GM19240 (cell line): ENCODE measurements around the gene RPL14.
"Not testable (repeated sequence)": the region's sequence is repeated elsewhere in the genome, so short reads cannot be mapped to it uniquely, and the experiment has no call there.

Experiments
- DNase-seq: peaks from one replicate; pipeline ENCODE4 v3.0.0; 2011; ENCODE audit warnings: low spot score; ENCODE audit not compliant: insufficient read length

Gene RPL14

DNA sequence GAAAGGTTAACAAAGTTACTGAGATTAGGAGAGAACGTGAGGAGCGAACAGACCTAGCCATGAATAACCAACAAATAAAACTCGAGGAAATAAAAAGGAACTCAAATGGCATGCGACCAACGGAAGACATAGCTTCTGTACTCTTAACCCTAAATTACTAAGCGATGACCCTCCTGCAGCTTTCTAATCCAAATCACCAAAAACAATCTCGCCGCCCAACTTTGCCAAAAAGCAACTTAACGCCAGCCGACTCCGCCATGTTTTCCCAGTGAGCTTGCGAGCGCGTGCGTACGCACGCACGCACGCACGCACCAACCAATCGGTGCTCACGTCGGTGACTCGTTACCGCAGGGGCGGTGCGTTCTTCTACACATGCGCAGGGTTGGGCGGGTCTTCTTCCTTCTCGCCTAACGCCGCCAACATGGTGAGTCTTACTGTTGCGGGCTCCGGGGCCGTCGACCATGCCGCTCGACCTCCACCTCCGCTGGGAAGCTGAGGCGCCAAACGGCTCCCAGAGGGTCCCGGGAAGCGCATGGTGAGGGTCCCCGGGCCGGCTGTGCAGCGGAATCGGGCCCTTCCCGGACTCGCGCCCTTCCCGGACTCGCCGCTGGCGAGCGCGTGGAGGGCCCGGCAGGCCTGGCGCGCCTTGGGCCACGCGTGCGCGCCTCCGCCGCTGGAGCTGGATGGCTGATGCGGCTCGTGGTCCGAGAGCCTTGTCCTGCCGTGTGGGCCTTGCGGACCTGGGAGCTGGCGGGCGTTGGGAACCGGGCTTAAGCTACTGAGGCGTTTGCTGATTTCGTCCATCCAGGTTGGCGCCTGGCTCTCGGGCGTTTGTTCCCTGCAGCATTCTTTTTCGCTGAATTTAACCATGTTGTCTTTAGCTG, at the start of gene RPL14:
TSS of gene RPL14 (plus strand) at position 400 of the 884 bp plus-strand sequence. CDS start at position 533, 133 bp downstream.
- DNase-seq: peak; percentile 33

DNA sequence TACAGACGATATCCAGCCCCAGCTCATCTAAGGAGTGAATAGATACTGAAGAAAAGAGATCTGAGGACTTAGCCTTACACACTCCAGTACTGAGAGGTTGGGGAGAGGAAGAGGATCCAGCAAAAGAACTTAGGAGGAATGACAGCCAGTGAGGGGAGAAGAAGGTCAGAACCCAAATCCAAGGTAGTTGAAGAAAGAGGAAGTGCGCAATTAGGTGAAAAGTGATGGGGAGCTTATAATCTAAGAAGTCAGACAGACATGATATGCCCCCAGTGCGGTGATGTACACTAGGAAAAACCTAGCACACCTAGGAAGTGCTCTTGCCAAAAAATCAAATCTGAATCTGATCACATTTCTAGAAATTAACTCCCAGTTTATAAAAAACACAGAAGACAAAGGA, 49.5 kb upstream of the RPL14 start:
- no peak for DNase-seq

- DNase-seq: no peak
Observed at GRCh38 chr3:40414270-40414669, 42.9 kb upstream of the RPL14 start.

DNA sequence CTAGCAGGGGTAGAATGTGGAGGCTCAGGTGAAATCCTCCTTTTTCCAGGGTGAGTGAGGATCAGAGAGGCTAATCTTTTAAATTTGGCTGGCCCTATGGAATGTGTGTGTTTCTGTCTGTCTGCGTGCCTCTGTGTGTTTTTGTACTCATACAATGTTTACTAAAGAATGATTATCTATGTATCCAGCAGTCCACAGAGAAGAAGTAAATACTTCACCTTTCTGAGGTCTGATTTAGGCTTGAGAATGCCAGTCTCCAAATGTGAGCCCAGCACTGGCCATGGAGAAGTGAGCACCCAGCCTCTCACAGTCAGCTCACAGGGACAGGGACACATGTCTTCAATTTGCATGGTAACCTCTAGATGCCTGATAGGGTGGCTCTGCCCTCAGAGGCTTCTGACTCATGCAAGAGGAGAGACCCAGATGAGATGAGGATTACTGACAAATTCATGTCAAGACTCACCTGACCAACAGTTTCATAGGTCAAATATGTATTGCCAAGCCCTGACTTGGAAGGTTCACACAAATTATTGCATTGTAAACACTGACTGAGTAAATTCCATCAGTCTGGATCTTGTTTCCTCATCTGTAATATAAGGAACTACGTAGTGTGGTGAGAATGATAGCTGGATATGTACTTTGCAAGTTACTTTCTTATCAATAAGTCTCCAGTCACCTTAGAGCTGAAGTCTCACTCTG, 39.1 kb upstream of the RPL14 start:
- DNase-seq: no peak

DNA sequence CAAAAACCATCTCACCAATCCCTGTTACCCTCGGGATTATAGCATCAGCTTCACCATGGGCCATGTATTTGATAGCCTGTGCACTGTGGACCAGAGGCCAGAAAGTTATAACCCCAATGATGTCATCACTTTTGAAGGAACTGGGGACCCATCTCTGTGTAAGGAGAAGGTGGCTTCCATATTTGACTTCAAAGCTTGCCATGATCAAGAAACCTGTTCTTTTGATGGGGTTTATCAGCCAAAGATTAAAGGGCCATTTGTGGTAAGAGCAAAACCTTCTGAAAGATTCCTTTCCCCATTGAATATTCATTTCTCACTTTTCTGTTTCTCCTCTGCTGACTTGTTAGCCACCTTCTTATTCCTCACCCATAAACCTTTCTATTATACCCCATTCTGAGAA, 34.3 kb upstream of the RPL14 start:
- no peak for DNase-seq

DNA sequence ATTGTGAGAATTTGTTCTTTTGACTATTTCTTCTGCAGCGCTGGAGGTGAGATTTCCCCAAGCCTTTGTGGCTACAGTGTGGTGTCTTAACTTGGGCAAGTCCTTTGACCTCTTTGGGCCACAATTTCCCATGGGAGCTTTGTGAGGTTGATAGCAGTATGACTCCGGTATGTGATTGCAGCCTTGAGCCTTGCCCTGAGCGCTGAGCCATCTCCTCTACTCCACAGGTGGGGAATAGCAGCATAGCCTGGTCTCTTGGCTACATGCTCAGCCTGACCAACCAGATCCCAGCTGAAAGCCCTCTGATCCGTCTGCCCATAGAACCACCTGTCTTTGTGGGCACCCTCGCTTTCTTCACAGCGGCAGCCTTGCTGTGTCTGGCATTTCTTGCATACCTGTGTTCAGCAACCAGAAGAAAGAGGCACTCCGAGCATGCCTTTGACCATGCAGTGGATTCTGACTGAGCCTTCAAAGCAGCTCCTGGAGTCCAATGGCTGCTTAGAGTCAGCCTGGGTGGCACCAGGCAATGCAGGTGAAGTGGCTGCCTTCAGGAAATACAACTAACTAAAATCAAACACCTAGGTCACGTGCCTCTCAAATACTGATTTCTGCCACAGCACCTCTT, 30.0 kb upstream of the RPL14 start:
- DNase-seq: no peak

GRCh38 chr3:40432793-40433192, 24.3 kb upstream of the RPL14 start:
- no peak for DNase-seq

DNA sequence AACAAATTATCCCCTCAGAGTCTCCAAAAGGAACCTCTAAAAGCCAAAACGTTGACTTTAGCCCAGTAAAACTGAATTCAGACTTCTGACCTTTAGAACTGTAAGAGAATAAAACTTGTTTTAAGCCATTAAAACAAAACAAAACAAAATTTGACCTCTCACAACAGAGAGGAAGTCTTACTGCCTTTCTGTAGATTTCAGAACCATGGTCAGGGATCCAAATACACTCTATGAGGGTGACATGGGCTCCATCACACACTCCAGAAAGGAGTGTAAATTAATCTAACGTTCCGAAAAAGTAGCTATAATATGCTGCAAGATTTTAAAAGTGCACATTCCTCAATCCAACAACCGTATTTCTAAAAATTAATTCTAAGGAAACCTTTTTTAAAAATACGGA, 19.2 kb upstream of the RPL14 start:
- DNase-seq: no peak

GRCh38 chr3:40445062-40445461, 12.1 kb upstream of the RPL14 start:
- DNase-seq: no peak

- no peak for DNase-seq
Observed at GRCh38 chr3:40445880-40446279, 11.3 kb upstream of the RPL14 start.

DNA sequence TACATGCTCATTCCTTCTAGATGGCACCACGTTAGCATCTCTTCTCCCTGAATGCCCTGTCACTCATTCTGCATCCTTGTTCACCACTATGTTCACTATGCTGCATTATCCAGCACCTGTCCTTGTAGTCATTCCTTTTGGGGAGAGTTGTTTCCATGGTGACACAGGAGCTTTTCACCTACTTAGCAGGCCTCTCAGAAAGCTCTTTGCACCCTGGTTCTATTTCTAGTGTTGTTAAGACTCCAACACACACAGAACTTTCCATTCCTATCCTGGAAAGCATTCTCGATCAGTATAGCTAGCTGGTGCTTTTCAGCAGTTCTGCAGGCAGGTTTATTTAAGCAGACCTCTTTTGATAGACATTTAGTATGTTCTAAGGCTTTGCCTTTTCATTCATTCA, 6.7 kb upstream of the RPL14 start:
- DNase-seq: no peak

DNA sequence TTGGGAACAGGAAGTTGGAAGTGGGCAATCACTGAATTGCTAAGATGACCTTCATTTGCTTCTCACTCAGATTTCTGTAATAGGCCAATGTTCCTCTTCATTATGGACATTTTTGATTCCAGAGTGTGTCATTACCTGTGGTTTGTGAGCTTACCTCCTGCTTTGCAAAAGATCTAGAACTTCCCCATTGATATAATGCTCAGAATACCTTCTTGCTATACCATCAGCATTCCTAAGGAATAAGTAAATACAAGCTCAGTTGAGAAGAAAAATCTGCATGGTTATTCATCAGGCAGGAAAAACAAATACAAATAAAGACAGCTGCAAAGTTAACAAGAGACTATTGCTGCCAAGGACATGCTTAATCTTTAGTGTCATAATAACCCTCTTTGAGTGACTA, 5.6 kb upstream of the RPL14 start:
- no peak for DNase-seq

DNA sequence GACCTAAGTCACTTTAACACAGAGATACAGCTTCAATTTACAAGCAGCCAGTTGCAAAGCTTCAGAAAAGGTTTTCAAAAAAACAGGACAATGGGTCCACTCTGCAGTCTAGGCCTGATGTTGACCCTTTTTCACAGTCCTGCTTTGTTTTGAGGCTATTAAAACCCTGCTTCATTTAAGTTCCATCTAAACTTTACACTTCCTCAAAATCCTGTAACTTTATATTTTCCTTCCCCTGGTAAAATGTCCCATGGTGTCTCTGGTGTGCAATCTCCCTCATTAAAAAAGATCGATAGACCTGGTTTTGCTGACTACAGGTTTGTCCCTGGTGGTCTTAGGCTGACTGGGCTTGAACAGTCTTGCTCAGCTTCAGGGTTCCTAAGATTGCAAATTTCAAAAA, 5.1 kb upstream of the RPL14 start:
- no peak for DNase-seq

GRCh38 chr3:40452562-40452875, 4.6 kb upstream of the RPL14 start:
- no peak for DNase-seq

DNA sequence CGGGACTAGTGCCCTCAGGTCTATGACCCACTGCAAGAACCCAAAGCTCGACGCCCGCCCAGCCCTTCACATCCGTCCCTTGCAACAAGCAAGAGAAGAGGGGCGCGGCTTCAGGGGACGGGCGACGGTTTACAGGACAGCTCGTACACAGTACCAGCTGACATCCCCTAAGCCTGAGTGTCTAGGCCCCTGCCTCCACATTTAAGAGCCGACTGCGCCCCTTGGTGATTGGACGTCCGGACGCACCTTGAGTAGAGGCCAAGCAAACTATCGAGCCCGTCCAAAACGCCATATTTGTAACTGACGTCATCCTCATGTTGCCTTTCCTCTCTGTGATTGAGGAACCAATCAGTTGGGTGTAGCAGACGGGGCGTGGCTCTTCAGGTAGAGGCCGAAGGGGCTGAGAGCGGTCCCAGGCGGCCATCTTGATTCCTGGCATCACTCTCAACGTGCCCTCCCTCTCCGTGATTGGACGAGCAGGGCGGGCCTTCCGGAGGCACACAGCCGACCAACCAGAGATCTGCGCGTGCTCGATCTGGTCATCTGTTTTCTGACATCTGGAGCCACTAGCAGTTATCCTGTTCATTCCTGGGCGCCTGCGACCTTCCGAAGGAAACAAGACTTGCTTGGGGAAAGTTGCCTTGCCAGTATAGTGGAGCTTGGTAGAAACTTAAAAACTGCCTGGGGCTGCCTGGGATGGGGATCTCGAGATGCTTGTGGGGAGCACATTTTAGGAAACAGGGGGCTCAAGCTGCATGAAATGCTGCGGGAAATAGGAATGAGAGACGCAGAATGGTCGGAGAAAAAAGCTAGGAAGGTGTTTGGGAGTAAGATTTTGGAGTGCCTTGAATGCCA, 4.0 kb upstream of the RPL14 start:
- DNase-seq: peak; percentile 95

DNA sequence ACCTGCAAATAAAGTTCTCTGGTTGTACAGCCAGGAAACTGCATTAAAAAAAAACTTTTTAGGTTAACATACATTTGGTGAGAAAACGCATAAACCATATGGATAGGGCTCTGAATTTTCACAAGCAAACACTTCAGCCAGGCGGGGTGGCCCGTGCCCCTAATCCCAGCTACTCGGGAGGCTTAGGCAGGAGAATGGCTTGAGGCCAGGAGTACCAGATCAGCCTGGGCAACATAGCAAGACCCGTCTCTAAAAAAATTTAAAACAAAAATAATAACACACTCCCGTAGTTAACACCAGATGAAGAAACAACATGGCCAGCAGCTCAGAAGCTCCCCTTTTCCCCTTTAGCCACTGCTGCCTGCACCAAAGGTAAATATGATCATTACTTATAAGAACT, 3.2 kb upstream of the RPL14 start:
- DNase-seq: no peak

GRCh38 chr3:40455328-40455727, 1.8 kb upstream of the RPL14 start:
- DNase-seq: no peak

DNA sequence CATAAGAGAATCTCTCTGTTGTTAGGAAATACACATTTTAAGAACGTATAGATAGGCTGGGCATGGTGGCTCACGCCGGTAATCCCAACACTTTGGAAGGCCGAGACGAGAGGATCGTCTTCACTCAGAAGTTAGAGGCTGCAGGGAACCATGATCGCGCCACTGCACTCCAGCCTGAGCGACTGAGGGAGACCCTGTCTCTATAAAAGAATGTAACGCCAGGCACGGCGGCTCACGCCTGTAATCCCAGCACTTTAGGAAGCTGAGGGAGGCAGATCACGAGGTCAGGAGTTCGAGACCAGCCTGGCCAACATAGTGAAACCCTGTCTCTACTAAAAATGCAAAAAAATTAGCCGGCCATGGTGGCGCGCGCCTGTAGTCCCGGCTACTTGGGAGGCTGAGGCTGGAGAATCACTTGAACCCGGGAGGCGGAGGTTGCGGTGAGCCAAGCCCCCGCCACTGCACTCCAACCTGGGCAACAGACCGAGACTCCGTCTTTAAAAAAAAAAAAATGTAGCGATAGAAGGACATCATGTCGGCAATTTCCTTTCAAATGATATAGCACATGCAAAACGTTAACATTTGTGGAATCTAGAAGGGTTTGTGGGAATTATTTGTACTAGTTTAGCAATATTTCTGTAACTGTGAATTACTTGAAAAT, 730 bp upstream of the RPL14 start:
- DNase-seq: no peak

DNA sequence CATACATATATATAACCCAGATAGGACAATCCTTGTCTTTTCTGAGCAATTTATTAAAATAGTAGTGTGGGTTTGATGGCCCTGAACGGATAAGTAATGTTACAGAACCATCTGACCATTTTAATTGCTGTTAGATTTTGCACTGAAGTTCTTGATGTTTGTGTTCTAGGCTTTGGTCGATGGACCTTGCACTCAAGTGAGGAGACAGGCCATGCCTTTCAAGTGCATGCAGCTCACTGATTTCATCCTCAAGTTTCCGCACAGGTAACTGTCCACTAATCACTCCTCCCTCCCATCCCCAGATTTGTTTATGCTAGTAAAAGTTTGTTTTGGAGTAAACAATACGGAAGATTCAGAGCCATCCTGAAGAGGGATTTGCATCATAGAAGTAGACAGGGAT, 1.3 kb downstream of the RPL14 start:
- no peak for DNase-seq

DNA sequence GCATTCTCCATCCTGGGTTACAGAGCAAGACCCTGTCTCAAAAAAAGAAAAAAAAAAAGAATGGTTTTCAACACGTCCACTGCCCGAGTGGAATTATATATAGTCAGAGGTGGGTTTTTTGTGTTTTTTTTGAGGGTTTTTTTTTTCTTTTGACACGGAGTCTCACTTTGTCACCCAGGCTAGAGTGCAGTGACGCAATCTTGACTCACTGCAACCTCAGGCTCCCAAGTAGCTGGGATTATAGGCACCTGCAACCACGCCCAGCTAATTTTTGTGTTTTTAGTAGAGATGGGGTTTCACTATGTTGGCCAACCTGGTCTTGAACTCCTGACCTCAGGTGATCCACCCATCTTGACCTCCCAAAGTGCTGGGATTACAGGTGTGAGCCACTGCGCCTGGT, 3.3 kb downstream of the RPL14 start:
- not testable (repeated sequence) for DNase-seq

- no peak for DNase-seq
Observed at GRCh38 chr3:40461161-40461560, 4.0 kb downstream of the RPL14 start.
